Endodermal cell (in vitro differentiated cells): Measurements from ENCODE around the gene ANKS3. TPM values are rescaled to one million over a fixed set of nuclear protein-coding genes. Genes with fewer than 3 reads are reported as not detected.

ENCODE experiments used
- DNase-seq: peaks from one replicate; pipeline ENCODE4 v3.0.0-alpha.2; 2017
- H3K27ac ChIP-seq: 2 replicates; pipeline ENCODE4 v1.5.1; 2013; ENCODE audit warnings: mild to moderate bottlenecking, low read depth, low read length, moderate library complexity
- H3K27me3 ChIP-seq: 2 replicates; pipeline ENCODE4 v1.6.1; 2013; ENCODE audit warnings: mild to moderate bottlenecking, low read length, moderate library complexity; ENCODE audit not compliant: insufficient read depth, control insufficient read depth, poor library complexity, severe bottlenecking
- H3K36me3 ChIP-seq: 2 replicates; pipeline ENCODE4 v1.7.0; 2013; ENCODE audit warnings: mild to moderate bottlenecking, low read length, moderate library complexity; ENCODE audit not compliant: control insufficient read depth, insufficient read depth
- H3K4me1 ChIP-seq: one replicate; pipeline ENCODE4 v1.7.0; 2013; ENCODE audit warnings: low read length; ENCODE audit not compliant: control insufficient read depth, insufficient read depth
- H3K4me3 ChIP-seq: 2 replicates; pipeline ENCODE4 v1.5.1; 2013; ENCODE audit warnings: mild to moderate bottlenecking, low read length, moderate library complexity
- H3K9ac ChIP-seq: 2 replicates; pipeline ENCODE4 v1.6.1; 2013; ENCODE audit warnings: mild to moderate bottlenecking, low read length, moderate library complexity; ENCODE audit not compliant: poor library complexity, severe bottlenecking; ENCODE audit errors: extremely low read depth
- H3K9me3 ChIP-seq: 2 replicates; pipeline ENCODE4 v1.6.1; 2013; ENCODE audit warnings: mild to moderate bottlenecking, low read length, moderate library complexity; ENCODE audit not compliant: control insufficient read depth
- H3K27ac Mint-ChIP-seq: 2 replicates; pipeline ENCODE4 v1.8.0; 2020; ENCODE audit warnings: mixed read lengths
- H3K27me3 Mint-ChIP-seq: 2 replicates; pipeline ENCODE4 v1.8.0; 2021; ENCODE audit warnings: mild to moderate bottlenecking, mixed read lengths; ENCODE audit not compliant: insufficient read depth
- H3K36me3 Mint-ChIP-seq: 2 replicates; pipeline ENCODE4 v1.8.0; 2020; ENCODE audit warnings: low read depth, mixed read lengths
- H3K4me1 Mint-ChIP-seq: 2 replicates; pipeline ENCODE4 v1.8.0; 2020; ENCODE audit warnings: mixed read lengths
- H3K4me3 Mint-ChIP-seq: 2 replicates; pipeline ENCODE4 v1.8.0; 2020; ENCODE audit warnings: mild to moderate bottlenecking, moderate library complexity, mixed read lengths
- H3K9me3 Mint-ChIP-seq: 2 replicates; pipeline ENCODE4 v1.8.0; 2020; ENCODE audit warnings: mild to moderate bottlenecking, mixed read lengths
- CTCF ChIP-seq: fragments of 200-600 bp; sonication (generic); conservative IDR thresholded peaks from 2 replicates; pipeline ENCODE4 v1.5.0; 2021; ENCODE audit warnings: antibody characterized with exemption, mild to moderate bottlenecking
- WGBS, 2 experiments: methylation state at CpG; one replicate each; pipeline versions ENCODE4 v1.1.5 to v1.1.7; 2013; ENCODE audit warnings: missing lambda C conversion rate in 2 of 2, mixed read lengths in 1 of 2; ENCODE audit not compliant: insufficient coverage in 1 of 2, insufficient read length in 1 of 2; 5-methylcytosine and 5-hydroxymethylcytosine counted together
- total RNA-seq, 2 donors: library from RNA; stranded (reverse); fragmentation: NEBNext Ultra II Directional in 1 of 2; extraction: Animal tissue kit (Norgen Biotek cat#: 25700) in 1 of 2; gene quantifications; 2 replicates in 1 of 2; 3 replicates in 1 of 2; pipeline ENCODE4 v1.2.1, GENCODE V29; 2021

The ANKS3 gene
- total RNA-seq, 2 donors from 2014 or later = 32.4 to 41.0 TPM

- Mint-ChIP-seq H3K27me3 (no peaks in the 10 kb centered on the region), H3K27ac (no peak overlapping the region), H3K9me3 (no peaks in the 10 kb centered on the region), H3K4me1 (no peaks in the 10 kb centered on the region), H3K4me3 (no peak overlapping the region), H3K36me3 (peaks cover 20% of the 10 kb centered on the region)
- H3K9me3 ChIP-seq = no peaks in the 10 kb centered on the region
- no peak for TF ChIP-seq CTCF
- no peak overlapping the region for H3K4me3 ChIP-seq
- no peak overlapping the region for H3K9ac ChIP-seq
- no peaks in the 10 kb centered on the region for H3K27me3 ChIP-seq
- no peaks in the 10 kb centered on the region for H3K4me1 ChIP-seq
- H3K36me3 ChIP-seq = peaks cover 31% of the 10 kb centered on the region
- DNase-seq = no peak
- WGBS, 2 experiments = 95 to 96% methylated on average over 5 to 17 of the region's 17 CpGs
- no peak overlapping the region for H3K27ac ChIP-seq
These were observed 56.7 kb downstream of the ANKS3 start for GRCh38 chr16:4677390-4677789.

GRCh38 chr16:4676831-4677230, 57.2 kb downstream of the ANKS3 start:
- H3K27ac Mint-ChIP-seq = no peak overlapping the region

GRCh38 chr16:4675864-4676786, 57.9 kb downstream of the ANKS3 start:
- TF ChIP-seq CTCF = no peak
- peak overlapping the region; percentile 22 for H3K27ac ChIP-seq
- H3K27ac Mint-ChIP-seq = peak overlapping the region; percentile 61
- H3K9me3 ChIP-seq = no peaks in the 10 kb centered on the region
- 87 to 91% methylated on average over 9 to 23 of the region's 23 CpGs for WGBS, 2 experiments
- no peak overlapping the region for H3K9ac ChIP-seq
- no peak overlapping the region for H3K4me3 Mint-ChIP-seq
- peaks cover 41% of the 10 kb centered on the region for H3K36me3 ChIP-seq
- H3K4me1 Mint-ChIP-seq = no peaks in the 10 kb centered on the region
- no peaks in the 10 kb centered on the region for H3K9me3 Mint-ChIP-seq
- peak; percentile 61 for DNase-seq
- no peaks in the 10 kb centered on the region for H3K27me3 ChIP-seq
- H3K36me3 Mint-ChIP-seq = peaks cover 30% of the 10 kb centered on the region
- no peaks in the 10 kb centered on the region for H3K4me1 ChIP-seq
- no peaks in the 10 kb centered on the region for H3K27me3 Mint-ChIP-seq
- no peak overlapping the region for H3K4me3 ChIP-seq

More at GRCh38 chr16:4676831-4677230, 57.2 kb downstream of the ANKS3 start:
- Mint-ChIP-seq H3K4me3 (no peak overlapping the region), H3K27me3 (no peaks in the 10 kb centered on the region), H3K9me3 (no peaks in the 10 kb centered on the region), H3K36me3 (peaks cover 23% of the 10 kb centered on the region), H3K4me1 (no peaks in the 10 kb centered on the region)
- H3K36me3 ChIP-seq = peaks cover 34% of the 10 kb centered on the region
- no peaks in the 10 kb centered on the region for H3K4me1 ChIP-seq
- H3K9ac ChIP-seq = no peak overlapping the region
- H3K27ac ChIP-seq = no peak overlapping the region
- no peak for DNase-seq
- 92 to 94% methylated on average over 10 to 11 of the region's 11 CpGs for WGBS, 2 experiments
- TF ChIP-seq CTCF = no peak
- H3K9me3 ChIP-seq = no peaks in the 10 kb centered on the region
- no peaks in the 10 kb centered on the region for H3K27me3 ChIP-seq
- H3K4me3 ChIP-seq = no peak overlapping the region
